DOHH2 (cell line): ENCODE measurements around the gene DYRK1A.

Experiments
- H3F3A ChIP-seq: fragments of 200-600 bp; sonication (generic), shearing (Covaris generic); 2 replicates; pipeline ENCODE4 v1.6.0; 2016; ENCODE audit warnings: antibody characterized with exemption, mild to moderate bottlenecking; ENCODE audit not compliant: control insufficient read depth, insufficient read depth
- H3K27ac ChIP-seq: fragments of 200-600 bp; sonication (generic); 2 replicates; pipeline ENCODE4 v1.5.1; 2014; ENCODE audit warnings: low read depth, mild to moderate bottlenecking, low read length, moderate library complexity
- H3K27me3 ChIP-seq: fragments of 200-600 bp; sonication (generic); 2 replicates; pipeline ENCODE4 v1.6.1; 2014; ENCODE audit warnings: mild to moderate bottlenecking, low read length, mixed read lengths; ENCODE audit not compliant: control insufficient read depth
- H3K36me3 ChIP-seq: fragments of 200-600 bp; sonication (generic); 2 replicates; pipeline ENCODE4 v1.6.1; 2014; ENCODE audit warnings: mild to moderate bottlenecking, low read length, moderate library complexity, mixed read lengths; ENCODE audit not compliant: control insufficient read depth
- H3K4me1 ChIP-seq: fragments of 200-600 bp; sonication (generic); 2 replicates; pipeline ENCODE4 v1.6.1; 2014; ENCODE audit warnings: mild to moderate bottlenecking, low read length, mixed read lengths; ENCODE audit not compliant: control insufficient read depth
- H3K4me2 ChIP-seq: fragments of 200-600 bp; sonication (generic); 2 replicates; pipeline ENCODE4 v1.6.0; 2014; ENCODE audit warnings: mild to moderate bottlenecking, low read length, moderate library complexity
- H3K4me3 ChIP-seq: fragments of 200-600 bp; sonication (generic); 2 replicates; pipeline ENCODE4 v1.5.1; 2014; ENCODE audit warnings: mild to moderate bottlenecking, low read length, mixed read lengths
- H3K79me2 ChIP-seq: fragments of 200-600 bp; sonication (generic); 2 replicates; pipeline ENCODE4 v1.6.1; 2014; ENCODE audit warnings: mild to moderate bottlenecking, low read length, mixed read lengths; ENCODE audit not compliant: control insufficient read depth
- H3K9me2 ChIP-seq: fragments of 200-600 bp; sonication (generic); replicated peaks from 2 replicates; pipeline ENCODE4 v1.6.1; 2014; ENCODE audit warnings: mild to moderate bottlenecking, low read length, mixed read lengths; ENCODE audit not compliant: control insufficient read depth
- H3K9me3 ChIP-seq: fragments of 200-600 bp; sonication (generic); 2 replicates; pipeline ENCODE4 v1.6.1; 2014; ENCODE audit warnings: antibody characterized with exemption, low read length, mixed read lengths; ENCODE audit not compliant: control insufficient read depth, insufficient read depth
- H4K20me1 ChIP-seq: fragments of 200-600 bp; sonication (generic); 2 replicates; pipeline ENCODE4 v1.6.0; 2014; ENCODE audit warnings: low read depth, mild to moderate bottlenecking, antibody characterized with exemption, low read length, moderate library complexity; ENCODE audit not compliant: control insufficient read depth, insufficient read depth
- CTCF ChIP-seq: fragments of 200-600 bp; sonication (generic); IDR thresholded peaks from one replicate; pipeline ENCODE4 v1.5.1; 2014; ENCODE audit warnings: antibody characterized with exemption, mild to moderate bottlenecking, low read depth, low read length; ENCODE audit not compliant: poor library complexity, severe bottlenecking
- EZH2phosphoT487 ChIP-seq: fragments of 200-600 bp; sonication (generic); IDR thresholded peaks from 2 replicates; pipeline ENCODE4 v1.6.1; 2017; ENCODE audit warnings: borderline replicate concordance, mild to moderate bottlenecking, antibody characterized with exemption, low read length, moderate library complexity, mixed read lengths

The DYRK1A gene

GRCh38 chr21:37443683-37444082 lies 77.1 kb downstream of the DYRK1A start:
- Histone ChIP-seq H3K79me2 (peaks cover 99% of the 10 kb centered on the region), H3K27ac (no peak overlapping the region), H3K27me3 (no peaks in the 10 kb centered on the region), H3K4me3 (no peak overlapping the region), H3K4me2 (no peak overlapping the region), H3K9me2 (no peaks in the 10 kb centered on the region), H3F3A (0 out of 2 replicates have a peak, but pooled peaks cover 3% of the 10 kb centered on the region), H3K9me3 (no peaks in the 10 kb centered on the region), H3K4me1 (no peaks in the 10 kb centered on the region), H3K36me3 (peaks cover 29% of the 10 kb centered on the region), H4K20me1 (peaks cover 24% of the 10 kb centered on the region)
- TF ChIP-seq EZH2phosphoT487 (no peak), CTCF (no peak)

GRCh38 chr21:37445228-37445627 lies 78.7 kb downstream of the DYRK1A start:
- H3K79me2 ChIP-seq, result peaks cover 99% of the 10 kb centered on the region
- H3K27ac ChIP-seq, result no peak overlapping the region
- no peak overlapping the region for H3K4me2 ChIP-seq
- no peaks in the 10 kb centered on the region for H3K4me1 ChIP-seq
- H4K20me1 ChIP-seq, result peaks cover 35% of the 10 kb centered on the region
- TF ChIP-seq CTCF, result no peak
- no peak for TF ChIP-seq EZH2phosphoT487
- H3K36me3 ChIP-seq, result peaks cover 40% of the 10 kb centered on the region
- H3K9me2 ChIP-seq, result no peaks in the 10 kb centered on the region
- H3K27me3 ChIP-seq, result no peaks in the 10 kb centered on the region
- 0 out of 2 replicates have a peak, but pooled peaks cover 3% of the 10 kb centered on the region for H3F3A ChIP-seq
- H3K9me3 ChIP-seq, result no peaks in the 10 kb centered on the region
- no peak overlapping the region for H3K4me3 ChIP-seq

- no peaks in the 10 kb centered on the region for H3K9me3 ChIP-seq
- H3K4me3 ChIP-seq, result no peak overlapping the region
- no peak overlapping the region for H3K27ac ChIP-seq
- H3F3A ChIP-seq, result 0 out of 2 replicates have a peak, but pooled peaks cover 3% of the 10 kb centered on the region
- TF ChIP-seq EZH2phosphoT487 (no peak), CTCF (no peak)
- H3K4me2 ChIP-seq, result no peak overlapping the region
- H3K79me2 ChIP-seq, result peaks cover 98% of the 10 kb centered on the region
- H4K20me1 ChIP-seq, result peaks cover 41% of the 10 kb centered on the region
- H3K9me2 ChIP-seq, result no peaks in the 10 kb centered on the region
- H3K27me3 ChIP-seq, result no peaks in the 10 kb centered on the region
- H3K4me1 ChIP-seq, result no peaks in the 10 kb centered on the region
- H3K36me3 ChIP-seq, result peaks cover 40% of the 10 kb centered on the region
Measured at GRCh38 chr21:37446552-37446951, 80.0 kb downstream of the DYRK1A start.
